Nephron progenitor cell (in vitro differentiated cells): ENCODE results near the gene BEST1.

Experiments used
- DNase-seq: peaks from one replicate; pipeline ENCODE4 v3.0.0; 2021
- H3K27ac Mint-ChIP-seq: 2 replicates; pipeline ENCODE4 v1.8.0; 2021; ENCODE audit warnings: mild to moderate bottlenecking, moderate library complexity, mixed read lengths
- H3K27me3 Mint-ChIP-seq: 2 replicates; pipeline ENCODE4 v1.8.0; 2021; ENCODE audit warnings: mild to moderate bottlenecking, low read depth, mixed read lengths; ENCODE audit not compliant: poor library complexity
- H3K36me3 Mint-ChIP-seq: 2 replicates; pipeline ENCODE4 v1.8.0; 2021; ENCODE audit warnings: low read depth, mixed read lengths
- H3K4me1 Mint-ChIP-seq: 2 replicates; pipeline ENCODE4 v1.8.0; 2021; ENCODE audit warnings: mixed read lengths
- H3K4me3 Mint-ChIP-seq: 2 replicates; pipeline ENCODE4 v1.8.0; 2021; ENCODE audit warnings: mild to moderate bottlenecking, moderate library complexity, mixed read lengths
- H3K9me3 Mint-ChIP-seq: 2 replicates; pipeline ENCODE4 v1.8.0; 2021; ENCODE audit warnings: mild to moderate bottlenecking, moderate library complexity, mixed read lengths
- CTCF ChIP-seq: fragments of 200-600 bp; sonication (generic); IDR thresholded peaks from 2 replicates; pipeline ENCODE4 v1.5.0; 2021; ENCODE audit warnings: antibody characterized with exemption

BEST1 gene

GRCh38 chr11:61910187-61911127 is 39.7 kb upstream of the BEST1 start:
- Mint-ChIP-seq H3K27me3 (peaks cover 19% of the 10 kb centered on the region), H3K9me3 (no peaks in the 10 kb centered on the region), H3K4me3 (no peak overlapping the region), H3K4me1 (peaks cover 47% of the 10 kb centered on the region), H3K27ac (no peak overlapping the region), H3K36me3 (no peaks in the 10 kb centered on the region)
- no peak for TF ChIP-seq CTCF
- DNase-seq: no peak

GRCh38 chr11:61911128-61911700 is 38.9 kb upstream of the BEST1 start:
- Mint-ChIP-seq H3K9me3 (no peaks in the 10 kb centered on the region), H3K4me1 (peaks cover 46% of the 10 kb centered on the region), H3K36me3 (no peaks in the 10 kb centered on the region), H3K27ac (no peak overlapping the region), H3K4me3 (no peak overlapping the region), H3K27me3 (peaks cover 26% of the 10 kb centered on the region)
- no peak for DNase-seq
- no peak for TF ChIP-seq CTCF

- no peaks in the 10 kb centered on the region for H3K9me3 Mint-ChIP-seq
- H3K4me1 Mint-ChIP-seq: peaks cover 52% of the 10 kb centered on the region
- DNase-seq: no peak
- peaks cover 33% of the 10 kb centered on the region for H3K27me3 Mint-ChIP-seq
- H3K4me3 Mint-ChIP-seq: no peak overlapping the region
- H3K36me3 Mint-ChIP-seq: no peaks in the 10 kb centered on the region
- H3K27ac Mint-ChIP-seq: peak overlapping the region; percentile 37
- no peak for TF ChIP-seq CTCF
Measured at GRCh38 chr11:61911701-61912529, 38.2 kb upstream of the BEST1 start.

GRCh38 chr11:61912530-61912898 is 37.6 kb upstream of the BEST1 start:
- no peak overlapping the region for H3K27ac Mint-ChIP-seq
- H3K4me1 Mint-ChIP-seq: peaks cover 50% of the 10 kb centered on the region
- H3K27me3 Mint-ChIP-seq: peaks cover 35% of the 10 kb centered on the region

More at GRCh38 chr11:61912530-61912898, 37.6 kb upstream of the BEST1 start:
- H3K9me3 Mint-ChIP-seq: no peaks in the 10 kb centered on the region
- H3K4me3 Mint-ChIP-seq: no peak overlapping the region
- no peaks in the 10 kb centered on the region for H3K36me3 Mint-ChIP-seq
- TF ChIP-seq CTCF: no peak
- no peak for DNase-seq
